CD4-positive, alpha-beta T cell treated with Interferon gamma for 1 hour (primary cell): ENCODE measurements around the gene TTLL4.

Experiments
- DNase-seq: peaks from one replicate; pipeline ENCODE4 v3.0.0-alpha.2; 2020

The TTLL4 gene

DNA sequence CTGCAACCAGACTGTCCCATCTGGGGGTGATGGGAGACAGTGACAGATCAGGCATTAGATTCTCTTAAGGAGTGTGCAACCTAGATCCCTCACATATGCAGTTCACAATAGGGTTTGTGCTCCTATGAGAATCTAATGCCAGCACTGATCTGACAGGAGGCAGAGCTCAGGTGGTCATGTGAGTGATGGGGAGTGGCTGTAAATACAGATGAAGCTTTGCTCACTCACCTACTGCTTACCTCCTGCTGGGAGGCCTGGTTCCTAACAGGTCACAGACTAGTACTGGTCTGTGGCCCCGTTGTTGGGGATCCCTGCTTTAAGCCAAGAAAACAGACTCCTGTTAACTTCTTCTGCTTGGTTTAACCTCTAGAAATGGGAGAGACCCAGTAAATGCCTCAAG, 74.5 kb downstream of the TTLL4 start:
- no peak for DNase-seq

DNA sequence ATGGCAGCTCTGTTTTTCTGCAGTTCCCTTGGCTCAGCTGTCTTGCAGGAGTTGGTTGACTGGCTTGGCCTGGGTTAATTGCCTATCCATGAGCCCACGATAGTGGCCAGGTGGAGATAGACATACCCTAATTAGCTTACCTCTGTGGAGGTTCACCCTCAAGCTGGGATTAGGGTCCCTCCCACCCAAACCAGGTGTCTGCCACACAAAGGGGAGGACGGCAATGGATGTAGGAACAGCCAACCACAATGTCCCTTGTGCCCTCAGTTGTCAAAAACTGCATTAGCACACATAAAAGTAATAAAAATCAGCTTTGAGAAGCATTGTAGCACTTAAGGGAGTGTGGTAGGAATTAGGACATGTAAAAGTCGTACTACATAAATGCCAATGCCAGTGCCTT, 75.5 kb downstream of the TTLL4 start:
- no peak for DNase-seq

DNA sequence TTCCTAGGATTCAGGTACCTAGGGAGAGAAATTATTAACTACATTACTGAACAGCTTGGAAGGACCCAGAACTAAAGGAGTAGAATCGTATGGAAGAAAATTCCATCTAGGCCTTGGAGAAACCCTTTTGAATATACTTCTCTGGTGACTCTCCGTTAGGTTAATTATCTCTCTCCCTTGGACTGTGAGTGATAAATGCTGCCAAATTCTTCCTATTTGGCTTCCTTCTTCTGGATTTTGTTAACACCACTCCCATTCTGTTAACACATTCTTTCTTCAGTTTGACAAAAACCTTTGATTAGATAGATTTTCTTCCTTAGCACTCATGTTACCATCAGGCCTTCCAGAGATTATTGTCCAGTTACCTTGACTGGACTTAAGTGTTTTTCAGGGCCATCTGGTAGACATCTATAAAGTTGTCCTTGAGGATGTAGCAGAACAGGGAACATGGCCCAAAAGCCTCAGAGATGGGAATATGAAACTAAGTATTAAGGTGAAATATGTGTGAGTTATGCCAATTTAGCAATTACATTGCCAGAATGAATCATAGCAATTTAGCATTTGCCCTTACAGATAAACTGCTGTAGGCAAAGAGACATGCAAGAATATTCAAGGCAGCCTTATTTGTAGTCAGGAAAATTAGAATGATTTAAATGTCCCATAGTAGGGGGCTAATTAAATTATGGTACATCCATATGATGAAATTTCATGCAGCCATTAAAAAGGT, 78.1 kb downstream of the TTLL4 start:
- DNase-seq = no peak

DNA sequence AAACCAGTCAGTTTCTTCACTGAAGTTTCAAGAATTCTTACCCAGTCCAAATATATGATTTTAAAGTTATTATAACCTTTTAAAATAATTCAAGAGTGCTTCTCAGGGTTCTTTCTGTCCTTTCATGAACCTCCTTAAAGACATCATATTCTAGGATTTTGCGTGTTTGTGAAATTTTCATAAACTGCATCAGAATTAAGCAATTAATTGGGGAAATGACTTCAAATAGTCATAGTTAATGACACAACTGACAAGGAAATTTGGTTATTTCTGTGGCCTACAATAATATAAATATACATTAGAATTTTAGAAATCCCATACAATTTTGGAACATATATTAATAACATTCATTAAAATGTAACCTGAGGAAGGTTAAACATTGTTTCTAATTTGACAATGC, 81.8 kb downstream of the TTLL4 start:
- DNase-seq = no peak

DNA sequence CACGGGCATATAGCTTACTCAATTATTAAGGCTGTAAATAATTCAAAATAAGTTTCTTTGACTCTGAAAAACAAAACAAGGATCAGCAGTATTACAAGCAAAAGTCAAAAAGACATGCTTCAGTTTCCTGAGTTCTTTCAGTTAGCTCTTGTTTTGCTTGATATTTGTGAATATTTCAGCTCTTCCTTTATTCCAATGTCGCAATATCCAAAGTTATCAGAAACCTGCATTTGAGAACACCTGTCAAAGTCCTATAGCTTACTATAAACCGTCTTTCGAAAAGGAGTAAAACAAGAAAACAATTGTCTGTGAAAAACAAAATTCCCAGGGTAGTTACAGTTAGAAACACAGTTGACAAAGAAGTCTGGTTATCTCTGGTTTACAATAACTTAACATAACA, 86.1 kb downstream of the TTLL4 start:
- DNase-seq = no peak

DNA sequence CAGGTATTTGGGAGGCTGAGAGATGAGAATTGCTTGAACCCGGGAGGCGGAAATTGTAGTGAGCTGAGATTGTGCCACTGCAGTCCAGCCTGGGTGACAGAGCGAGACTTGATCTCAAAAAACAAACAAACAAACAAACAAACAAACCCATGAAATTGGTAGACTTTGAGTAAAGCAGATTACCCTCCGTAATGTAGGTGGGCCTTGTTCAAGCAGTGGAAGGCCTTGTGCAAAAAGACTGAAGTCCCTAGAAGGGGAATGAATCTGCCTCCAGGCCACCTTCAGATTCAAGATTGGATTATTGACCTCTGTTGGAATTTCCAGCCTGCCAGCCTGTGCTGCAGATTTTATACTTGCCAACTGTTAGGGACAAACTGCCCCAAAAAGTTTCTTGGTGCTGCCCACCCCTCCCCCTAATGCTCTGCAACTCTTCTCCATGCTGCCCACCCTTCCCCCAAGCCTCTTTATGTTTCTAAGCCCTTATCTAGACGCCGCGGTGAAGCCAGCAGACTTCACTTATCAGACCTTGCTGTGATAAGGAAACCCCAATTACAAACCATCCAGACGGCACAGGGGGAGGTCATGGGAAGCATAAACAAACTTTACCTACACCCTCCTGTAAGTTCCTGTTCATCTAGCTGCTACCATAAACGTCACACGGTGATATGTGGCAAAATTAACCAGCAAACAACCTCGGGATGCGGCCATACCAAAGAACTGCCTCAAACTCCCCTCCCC, 88.3 kb downstream of the TTLL4 start:
- DNase-seq = no peak

DNA sequence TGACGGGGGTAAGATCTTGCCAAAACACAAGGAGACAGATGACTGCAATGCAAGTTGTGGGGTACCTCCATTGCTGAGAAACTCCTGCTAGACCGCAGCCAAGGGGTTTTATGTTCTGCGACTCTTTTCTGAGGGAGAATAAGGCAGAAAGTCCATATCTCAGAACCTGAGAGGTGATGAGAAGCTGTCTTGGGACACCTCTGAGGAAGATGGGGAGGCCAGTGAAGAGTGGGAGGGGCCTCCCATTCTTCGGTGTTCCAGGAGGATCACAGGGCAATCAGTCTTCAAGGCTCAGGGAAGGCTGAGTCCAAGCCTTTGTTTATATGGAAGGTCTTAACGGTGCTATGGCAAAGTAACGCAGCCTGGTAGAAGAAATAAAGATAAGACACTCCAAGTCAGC, 89.4 kb downstream of the TTLL4 start:
- DNase-seq = no peak

DNA sequence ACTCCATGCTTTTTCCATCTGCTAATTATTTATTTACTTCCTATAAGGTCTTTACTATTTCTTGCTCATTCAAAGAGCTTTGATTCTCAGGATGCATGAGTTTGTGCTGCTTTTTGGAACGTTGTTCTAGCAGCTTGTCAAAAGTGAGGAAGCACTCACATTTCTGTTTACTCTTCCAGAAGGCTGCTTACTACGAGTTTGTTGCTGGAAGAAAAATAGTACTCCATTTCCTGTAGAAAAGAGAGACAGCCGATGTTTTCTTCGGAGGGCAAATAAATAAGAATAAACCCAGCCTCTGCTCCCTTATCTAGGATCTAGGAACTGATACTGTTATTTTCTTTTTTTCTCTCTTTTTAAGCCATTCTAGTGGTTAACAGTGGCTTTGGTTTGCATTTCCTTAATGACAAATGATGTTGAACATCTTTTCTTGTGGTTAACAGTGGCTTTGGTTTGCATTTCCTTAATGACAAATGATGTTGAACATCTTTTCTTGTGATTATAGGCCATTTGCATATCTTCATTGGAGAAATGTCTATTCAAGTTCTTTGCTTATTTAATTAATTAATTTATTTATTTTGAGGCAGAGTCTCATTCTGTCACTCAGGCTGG, 91.9 kb downstream of the TTLL4 start:
- DNase-seq = no peak

DNA sequence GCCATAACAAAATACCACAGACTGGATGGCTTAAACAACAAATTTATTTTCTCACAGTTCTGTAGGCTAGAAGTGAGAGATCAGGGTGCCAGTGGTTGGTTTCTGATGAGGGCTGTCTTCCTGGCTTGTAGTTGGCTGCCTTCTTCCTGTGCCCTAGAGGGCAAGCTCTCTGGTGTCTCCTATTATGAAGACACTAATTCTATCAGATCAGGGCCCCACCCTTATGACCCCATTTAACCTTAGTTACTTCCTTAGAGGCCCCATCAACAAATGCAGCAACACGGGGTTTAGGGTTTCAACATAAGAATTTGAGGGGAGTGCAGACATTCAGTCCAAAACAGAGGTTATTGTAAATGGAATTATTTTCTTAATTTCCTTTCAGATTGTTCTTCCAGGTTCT, 94.2 kb downstream of the TTLL4 start:
- no peak for DNase-seq
